DMS 273 (cell line): Measurements from ENCODE around the gene IFNA5.

Experiments used
- DNase-seq: peaks from one replicate; lab custom pipeline; 2025; ENCODE audit not compliant: unreplicated experiment; lab: John Stamatoyannopoulos, UW

IFNA5 gene

DNA sequence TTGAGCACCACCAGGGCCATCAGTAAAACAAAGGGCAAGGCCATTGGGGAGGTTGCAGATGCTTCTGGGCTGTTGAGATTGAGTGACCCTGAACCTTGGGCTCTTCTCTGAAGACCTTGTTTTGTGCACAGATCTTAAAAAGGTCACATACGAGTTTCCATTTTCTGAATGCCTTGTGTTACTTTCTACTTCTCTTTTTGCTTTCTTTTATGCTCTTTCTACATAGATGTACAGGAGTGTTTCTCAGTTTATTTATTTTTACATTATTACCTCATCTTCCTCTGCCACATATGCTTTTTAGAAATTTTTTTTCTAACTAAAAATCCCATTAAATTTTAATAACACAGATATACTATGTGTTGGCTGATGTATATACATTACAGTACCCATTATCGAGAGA is at the start of gene IFNA5:
IFNA5 (minus strand) TSS at position 101 of the 400 bp plus-strand sequence; CDS start at position 44, 57 bp downstream.
- no peak for DNase-seq

DNA sequence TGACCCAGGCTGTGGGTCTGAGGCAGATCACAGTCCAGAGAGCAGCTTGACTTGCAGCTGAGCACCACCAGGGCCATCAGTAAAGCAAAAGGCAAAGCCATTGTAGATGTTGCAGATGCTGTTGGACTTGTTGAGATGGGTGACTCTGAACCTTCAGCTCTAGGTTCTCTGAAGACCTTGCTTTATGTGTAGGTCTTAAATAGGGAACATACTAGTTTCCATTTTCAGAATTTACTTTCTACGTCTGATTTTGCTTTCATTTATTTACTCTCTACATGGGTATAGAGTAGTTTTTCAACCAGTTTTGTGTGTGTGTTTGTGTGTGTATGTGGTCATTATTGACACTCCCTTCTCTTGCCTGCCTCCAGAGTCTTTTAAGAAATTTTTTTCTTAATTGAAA is 45.7 kb upstream of the IFNA5 start, which contains the start of gene IFNA6:
IFNA6 (minus strand) TSS at position 101 of the 400 bp plus-strand sequence; CDS start at position 101, 0 bp downstream.
- DNase-seq, result no peak

DNA sequence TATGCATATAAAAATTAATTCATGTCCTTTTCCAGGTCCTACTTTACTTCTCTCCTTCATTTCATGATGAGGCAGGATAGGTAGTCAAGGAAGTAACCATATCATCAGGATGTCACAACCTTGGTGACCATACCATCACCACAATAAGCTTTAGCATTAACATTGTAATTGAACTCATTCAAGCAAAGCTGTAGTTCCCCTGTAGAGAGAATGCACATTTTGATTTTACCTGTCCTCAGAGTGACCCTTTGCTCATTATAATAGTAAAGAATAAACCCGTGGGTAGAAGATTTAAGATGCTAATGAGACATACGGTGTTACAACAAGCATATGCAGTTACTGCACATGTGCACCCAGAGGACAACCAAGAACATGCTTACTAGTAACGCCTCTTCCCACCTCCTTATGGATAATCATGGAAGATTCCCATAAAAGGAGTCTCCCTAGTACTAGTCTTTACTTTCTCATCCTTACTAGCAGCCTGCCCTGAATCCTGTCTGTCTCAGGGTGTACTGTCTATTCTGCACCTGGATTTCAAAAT is 43.4 kb upstream of the IFNA5 start:
- DNase-seq, result no peak

DNA sequence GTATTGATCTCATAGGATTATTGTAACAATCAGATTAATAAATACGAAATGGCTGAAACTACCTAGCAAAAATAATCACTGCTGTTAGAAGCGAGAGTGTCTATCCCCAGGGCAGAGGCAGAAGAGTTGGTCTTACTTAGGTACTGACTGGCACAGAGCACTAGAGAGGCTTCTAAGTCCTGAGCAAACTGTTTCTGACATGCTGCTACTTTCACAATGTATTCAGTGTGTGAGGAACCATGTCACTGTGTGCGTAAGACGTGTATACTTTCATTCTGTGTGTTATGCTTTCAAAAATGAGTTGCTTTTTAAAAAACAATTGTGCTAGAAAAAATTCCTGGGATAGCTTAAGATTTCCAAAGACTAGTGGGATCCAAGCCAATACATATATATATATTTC is 35.6 kb upstream of the IFNA5 start:
- no peak for DNase-seq

DNA sequence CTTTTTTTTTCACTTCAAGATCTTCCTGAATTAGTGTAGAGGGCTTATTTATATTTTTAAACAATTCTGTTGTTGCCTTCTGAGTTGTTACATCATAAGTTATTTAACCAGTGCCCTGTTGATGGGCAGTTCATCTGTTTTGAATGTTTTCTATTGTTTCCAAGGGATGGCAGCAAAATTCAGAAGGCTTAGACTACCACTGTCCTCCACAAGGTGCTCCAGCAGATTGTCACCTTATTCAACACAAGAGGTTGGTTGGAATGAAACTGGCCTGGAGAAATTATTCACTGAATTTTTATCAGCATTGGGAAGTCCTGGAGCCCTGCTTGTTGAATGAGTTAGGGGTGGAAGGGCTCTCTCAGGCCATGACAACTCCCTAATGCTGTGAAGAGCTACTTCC is 31.3 kb upstream of the IFNA5 start:
- DNase-seq, result no peak

DNA sequence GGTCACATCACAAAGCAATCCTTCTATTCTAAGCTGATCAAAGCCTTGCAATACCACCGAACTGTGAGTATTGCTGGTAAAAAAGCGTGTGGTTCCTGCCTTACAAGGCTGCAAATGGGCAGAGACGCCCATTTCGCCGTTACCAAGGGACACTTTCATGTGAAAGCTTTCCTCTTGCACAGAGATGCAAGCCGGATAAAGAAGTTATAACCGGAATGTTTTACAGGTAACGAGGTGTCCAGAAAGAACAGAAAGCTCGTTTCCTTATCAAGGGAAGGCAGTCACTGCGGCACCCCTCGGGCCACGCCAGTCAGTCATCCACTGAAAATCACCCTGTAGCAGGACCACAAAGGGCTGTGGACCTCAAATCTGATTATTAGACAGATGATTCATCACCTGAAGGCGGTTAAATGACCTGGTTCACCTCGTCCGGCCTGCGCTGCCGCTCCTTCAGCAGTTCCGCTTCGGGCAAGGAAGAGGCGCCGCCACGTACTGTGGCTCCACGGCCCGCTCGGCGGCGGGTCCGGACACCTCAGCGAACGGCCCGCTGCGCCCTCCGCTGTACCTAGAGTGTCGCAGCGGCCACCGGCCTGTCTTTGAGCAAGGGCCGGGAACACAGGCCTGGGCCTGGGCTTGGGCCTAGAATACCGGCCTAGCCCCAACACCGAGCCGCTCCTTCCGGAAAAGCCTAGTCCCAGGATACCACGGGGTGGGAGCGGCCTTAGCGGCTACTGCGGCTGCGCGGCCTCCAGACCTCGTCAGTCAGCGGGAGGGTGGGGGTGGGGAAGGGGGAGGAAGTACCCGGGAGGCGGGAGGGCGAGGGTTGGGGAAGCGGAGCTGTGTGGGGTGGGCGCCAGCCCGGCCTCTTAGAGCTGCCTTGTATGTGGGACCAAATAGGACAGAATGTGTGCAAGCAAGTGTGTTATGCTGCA is 29.9 kb upstream of the IFNA5 start, which contains the start of gene KLHL9:
KLHL9 (minus strand) TSS at position 704 of the 932 bp plus-strand sequence; CDS start at position 159, 545 bp downstream.
- DNase-seq, result peak; percentile 94

DNA sequence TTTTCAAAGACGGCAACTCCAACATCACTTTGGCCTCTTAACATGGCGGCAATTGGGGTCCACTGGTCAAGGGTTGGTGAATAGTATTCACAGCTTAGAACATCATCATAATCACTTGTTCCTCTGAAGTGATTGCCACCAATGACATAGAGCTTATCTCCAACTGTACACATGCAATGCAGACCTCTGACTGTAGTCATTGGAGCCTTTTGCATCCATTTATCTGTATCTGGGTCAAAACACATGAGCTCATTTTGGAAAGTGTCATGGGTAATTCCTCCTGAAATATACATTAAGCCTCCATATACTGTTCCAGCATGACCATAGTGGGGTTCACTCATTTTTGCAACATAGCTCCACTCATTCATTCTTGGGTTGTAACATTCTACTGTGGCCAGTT is 28.1 kb upstream of the IFNA5 start:
- no peak for DNase-seq

DNA sequence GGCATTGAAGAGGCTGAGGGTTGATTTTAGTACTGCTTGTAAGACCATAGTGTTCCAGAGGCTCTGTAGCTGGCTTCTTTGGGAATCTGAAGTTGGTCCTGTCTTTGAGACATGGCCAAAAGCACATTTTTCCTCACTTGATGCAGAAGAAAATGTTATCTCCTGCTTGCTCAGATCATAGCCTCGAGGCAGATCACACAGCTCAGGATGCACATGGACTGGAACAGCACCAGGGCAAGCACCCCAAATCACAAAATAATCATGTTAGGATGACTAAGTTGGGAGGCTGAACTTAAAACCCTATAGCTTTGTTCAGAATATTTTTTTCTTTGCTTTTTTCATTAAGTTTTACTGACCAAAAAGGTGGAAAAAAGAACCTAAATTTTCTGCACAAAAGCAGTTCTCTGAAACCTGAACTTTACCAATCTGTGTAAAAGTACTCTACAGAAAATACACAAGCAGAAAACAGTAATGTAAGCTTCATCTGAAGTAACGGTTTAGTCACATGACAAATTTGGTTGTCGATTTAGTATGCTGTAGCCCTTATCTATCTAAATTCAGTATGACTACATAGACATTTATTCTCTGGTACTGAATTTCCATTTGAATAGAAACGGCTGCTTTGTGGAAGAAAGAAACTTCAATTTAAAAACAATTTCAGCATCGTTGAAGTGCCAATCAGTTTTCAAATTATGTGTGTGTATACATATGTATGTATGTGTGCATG is 26.7 kb upstream of the IFNA5 start:
- DNase-seq, result no peak

DNA sequence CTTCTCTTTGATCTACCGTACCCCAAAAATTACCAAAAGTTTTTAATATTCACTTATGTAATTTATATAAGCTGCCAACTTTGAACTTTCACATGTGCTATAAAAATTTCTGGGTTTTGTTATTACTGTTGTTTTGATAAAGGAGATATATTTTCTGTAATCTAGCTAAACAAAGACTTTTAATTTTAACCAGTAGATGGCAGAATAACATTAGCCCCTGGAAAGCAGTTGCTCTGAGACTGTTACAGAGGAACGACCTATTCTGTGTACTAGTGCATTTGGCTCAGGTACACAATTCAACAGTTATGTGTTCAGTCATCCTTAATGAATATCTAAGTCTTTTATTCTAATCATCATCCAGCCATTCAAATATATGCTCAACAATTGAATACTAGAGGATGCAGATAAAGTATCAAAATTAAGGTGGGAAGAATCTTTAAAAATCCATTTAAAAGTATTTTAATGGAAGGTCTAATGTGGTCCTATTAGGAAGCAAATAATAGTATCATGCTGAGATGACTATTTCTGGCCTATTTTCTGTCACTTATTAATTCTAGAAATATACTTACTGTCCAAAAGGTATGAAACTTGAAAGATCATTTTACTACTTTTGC is 21.5 kb upstream of the IFNA5 start:
- peak; percentile 65 for DNase-seq

DNA sequence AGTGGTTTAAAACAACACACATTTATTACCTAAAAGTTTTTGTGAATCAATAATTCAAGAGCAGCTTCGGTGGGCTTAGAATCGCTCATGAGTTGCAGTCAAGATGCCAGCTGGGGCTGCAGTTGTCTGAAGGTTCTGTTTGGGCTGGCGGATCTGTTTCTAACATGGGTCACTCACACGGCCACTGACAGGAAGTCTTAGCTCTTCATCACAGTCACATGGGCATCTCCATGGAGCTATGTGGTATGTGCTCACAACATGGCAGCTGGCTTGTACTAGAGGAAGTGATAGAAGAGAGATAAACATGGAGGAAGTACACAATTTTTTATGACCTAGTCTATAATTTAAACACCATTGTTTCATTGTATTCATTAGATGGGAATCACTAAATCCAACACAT is 18.9 kb upstream of the IFNA5 start:
- no peak for DNase-seq

DNA sequence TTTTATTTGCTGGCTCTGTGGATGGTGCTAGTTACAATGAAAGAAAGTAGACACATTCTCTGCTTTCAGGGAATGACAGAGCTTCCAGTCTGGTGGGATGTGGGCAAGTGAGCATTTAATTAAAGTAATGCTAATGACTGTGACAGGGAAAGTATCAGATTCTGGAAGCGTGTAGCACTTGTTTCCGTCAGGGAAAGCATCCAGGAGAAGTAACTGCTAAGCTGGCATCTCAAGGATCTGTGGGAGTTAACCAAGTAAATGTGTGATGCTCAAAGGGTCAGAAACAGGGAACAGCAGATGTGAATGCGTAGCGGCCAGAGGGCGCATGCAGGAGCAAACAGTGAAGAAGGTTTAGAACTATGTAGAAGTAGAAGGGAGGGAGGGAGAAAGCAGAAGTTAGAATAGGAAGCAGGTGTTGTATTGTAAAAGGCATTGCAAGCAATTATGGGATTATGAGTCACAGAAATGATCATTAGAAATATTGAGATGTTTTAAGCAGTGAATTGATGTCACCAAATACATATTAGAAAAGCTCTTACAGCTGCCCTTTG is 17.9 kb upstream of the IFNA5 start:
- no peak for DNase-seq

DNA sequence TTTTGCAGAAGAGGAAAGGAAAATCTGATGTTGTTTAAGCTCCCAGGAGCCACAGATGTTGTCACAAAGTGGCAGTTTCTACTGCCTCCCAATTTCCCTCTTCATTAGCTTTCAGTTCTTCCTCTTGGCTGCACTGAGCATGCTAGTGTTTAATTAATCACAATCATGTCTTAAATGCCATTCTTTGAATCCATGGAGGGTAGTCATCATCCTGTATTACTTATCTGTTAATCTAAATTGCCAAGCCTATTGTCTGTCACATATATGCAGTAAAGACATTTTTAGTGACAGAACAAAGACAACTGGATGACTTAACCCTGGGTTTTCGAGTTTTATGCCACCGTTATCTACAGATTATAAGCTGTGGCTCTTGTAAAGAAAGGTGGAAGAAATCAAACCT is 15.4 kb upstream of the IFNA5 start:
- DNase-seq, result no peak

DNA sequence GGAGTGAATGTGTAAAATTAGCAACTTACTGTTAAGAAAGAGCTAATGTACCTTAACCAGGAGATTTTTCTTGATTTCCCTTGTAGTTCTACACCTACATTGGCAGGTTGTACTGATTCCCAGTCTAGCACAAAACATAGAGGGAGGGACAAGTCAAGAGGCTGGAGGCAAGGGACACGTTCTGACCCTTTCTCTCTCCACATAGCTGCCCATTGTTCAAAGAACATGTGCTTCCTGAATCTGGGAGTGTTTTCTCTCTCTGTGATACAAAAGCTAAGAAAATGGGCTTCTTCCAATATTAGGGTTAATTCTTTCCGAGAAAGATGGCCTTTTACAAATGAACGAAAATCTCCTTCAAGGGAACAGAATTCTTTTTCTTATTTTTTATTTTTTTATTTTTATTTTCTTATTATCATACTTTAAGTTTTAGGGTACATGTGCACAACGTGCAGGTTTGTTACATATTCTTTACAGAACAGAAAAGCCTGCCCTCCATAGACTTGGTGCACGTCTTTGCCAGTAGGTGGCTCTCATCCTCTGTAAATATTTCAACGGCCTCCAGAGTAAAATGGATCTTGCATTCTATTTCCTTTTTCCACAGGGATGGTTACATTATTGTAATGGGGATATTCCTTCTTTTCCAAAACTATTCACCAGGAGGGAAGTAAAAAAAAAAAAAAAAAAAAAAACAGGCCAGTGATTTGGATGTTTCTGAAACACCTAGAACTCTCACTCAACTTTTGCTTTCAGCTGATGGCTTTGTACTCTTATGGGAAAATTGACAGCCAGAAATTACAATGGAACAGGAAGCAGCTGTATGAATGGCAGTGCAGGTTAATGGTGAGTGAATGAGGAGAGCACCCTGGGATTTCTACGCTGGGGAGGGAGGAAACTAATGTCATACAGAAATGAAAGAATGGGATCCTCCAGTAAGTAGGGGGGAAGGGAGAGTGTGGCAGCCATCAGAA is 13.1 kb upstream of the IFNA5 start:
- peak; percentile 67 for DNase-seq

DNA sequence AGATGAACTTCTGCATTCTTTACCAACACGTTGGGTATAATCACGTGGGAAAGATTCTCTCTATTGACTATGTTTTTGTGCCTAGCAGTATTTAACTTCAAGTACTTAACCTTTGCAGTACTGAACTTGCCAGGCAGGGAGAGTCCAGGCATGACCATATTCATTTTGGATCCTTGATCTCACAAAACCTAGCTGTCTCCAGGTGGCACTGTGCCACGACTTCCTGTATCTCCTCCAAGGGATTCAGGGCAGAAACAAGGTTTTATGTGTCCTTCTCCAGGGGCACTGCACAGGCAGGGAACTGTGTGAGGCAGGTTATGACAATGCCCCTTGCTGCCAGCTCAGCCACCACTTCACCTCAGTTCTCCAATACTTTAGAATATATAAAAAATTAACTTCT is 11.7 kb upstream of the IFNA5 start:
- DNase-seq, result peak; percentile 10

DNA sequence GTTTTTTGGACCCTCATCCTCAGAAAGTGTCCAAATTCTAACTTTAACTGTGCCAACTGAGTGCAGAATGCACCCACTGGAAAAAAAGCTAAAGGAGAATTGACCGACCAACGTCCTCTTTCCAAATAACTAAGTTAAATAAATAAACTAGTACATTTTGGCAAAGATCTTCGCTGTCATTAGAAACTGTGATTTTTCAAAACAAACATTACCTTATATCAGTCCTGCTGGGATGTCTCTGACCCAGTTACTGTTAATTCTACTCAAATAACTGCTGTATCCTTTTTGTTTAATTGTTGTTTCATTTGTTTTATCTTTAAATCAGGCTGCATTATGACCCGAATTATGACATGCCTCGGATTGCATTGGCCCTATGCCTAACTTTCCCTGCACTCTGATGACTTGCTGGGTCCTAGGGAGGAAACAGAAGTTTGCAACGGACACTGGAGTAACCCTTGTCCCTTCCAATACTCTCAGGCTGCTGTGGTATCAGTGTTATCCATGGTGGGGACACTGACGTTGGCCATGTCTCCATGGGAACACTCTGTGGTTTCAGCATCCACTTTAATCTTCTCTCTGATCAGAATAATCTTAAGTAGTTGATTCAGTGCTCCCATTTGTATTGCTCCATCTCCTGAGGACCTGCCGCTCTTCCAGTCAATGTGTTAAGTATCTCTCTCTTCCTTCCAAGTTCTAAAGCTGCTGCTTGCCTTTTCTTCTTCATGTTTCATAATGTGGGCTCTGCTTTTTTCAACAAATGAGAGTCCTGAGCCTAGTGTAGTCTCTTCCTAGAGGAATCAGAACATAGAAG is 11.1 kb upstream of the IFNA5 start:
- DNase-seq, result no peak

DNA sequence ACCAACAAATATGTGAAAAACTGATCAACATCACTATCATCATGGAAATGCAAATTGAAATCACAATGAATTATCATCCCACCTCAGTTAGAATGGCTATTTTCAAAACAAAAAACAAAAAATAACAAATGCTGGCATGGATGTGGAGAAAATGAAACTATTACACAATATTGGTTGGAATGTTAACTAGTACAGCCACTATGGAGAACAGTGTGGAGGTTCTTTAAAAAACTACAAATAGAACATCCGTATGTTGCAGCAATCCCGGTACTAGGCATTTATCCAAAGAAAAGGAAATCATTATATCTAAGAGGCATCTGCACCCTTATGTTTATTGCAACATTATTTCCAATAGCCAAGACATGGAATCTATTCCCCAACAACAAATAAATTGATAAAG is 9.0 kb upstream of the IFNA5 start:
- DNase-seq, result no peak

DNA sequence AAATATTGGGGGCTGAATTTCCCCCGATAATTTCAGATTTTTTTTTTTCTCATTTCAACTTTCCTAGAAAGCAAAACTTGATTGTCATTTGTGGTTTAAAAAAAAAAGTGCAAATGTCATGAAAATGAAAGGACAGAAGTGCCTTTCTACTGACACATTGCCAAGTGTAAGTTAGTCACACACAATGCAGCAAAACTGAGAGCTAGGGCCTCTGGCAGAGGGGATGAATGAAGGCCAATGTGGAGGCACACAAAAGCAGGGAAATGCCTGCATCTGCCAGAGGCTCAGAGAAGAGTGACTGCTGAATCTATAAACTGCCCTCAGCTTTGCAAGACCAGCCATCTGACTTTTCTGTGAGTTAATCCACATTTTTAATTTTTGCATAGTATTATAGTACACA is 6.8 kb upstream of the IFNA5 start:
- no peak for DNase-seq

DNA sequence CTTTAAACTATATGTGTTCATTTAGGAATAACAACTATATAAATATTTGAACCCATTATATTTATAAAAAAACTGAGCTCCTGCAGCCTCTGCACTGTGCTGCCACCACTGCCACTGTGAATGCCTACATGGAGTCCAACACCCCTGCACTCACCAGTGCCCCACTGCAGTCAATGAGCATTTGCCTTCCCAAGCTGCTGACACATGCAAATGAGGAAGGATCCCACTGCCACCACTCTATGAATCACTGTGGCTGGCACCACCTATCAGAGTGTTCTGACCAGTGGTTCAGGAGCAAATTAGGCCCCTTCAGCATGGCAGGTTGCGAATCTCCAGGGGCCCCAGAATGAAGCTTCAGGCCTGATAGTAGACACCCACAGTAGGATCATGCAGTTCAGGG is 9.1 kb downstream of the IFNA5 start:
- DNase-seq, result no peak
